ENCODE measurements around the gene AKAP12.
"Not testable (repeated sequence)": the region's sequence is repeated elsewhere in the genome, so short reads cannot be mapped to it uniquely, and the experiment has no call there.

The AKAP12 gene

DNA sequence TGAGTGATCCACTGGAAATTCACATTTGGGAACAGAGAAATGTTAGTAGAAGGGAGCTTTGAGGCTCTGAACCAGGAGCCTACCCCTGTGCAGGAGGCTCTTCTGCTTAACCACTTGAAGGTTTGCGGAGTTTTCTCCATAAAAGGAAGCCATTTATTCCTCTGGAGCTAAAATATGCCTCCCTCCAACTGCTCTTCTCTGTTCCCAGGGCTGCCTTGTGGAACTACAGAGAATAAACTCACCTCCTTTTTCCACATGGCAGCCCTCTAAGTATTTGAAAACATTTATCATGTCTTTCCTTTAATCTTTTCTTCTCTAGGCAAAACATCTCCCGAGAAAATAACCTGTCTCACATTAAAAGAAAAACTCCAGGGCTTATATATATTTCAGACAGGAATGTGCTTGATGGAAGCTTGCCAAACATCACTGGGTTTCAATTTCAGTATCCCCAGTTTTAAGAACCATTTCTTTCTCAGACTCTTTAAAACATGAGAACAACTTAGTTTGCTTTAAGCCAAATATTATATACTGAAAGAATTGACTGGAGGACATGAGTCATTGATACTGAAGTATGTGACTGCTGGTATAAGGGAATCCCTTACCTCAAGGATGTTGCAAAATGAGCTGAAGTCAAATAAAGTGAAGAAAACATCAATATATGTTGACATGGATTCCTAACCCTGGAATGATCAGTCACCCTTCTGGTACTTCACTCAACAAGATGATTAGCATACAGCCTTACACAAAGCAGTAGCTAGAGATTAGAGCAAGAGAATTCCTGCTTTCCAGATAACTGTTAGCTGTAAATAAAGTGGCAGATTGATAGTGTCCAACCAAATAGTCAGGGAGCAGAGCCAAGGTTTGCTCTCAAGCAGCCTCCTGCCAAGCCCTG lies 77.6 kb downstream of the AKAP12 start:
- DNase-seq, result no peak

GRCh38 chr6:151317995-151318365 lies 78.2 kb downstream of the AKAP12 start:
- no peak for DNase-seq

DNA sequence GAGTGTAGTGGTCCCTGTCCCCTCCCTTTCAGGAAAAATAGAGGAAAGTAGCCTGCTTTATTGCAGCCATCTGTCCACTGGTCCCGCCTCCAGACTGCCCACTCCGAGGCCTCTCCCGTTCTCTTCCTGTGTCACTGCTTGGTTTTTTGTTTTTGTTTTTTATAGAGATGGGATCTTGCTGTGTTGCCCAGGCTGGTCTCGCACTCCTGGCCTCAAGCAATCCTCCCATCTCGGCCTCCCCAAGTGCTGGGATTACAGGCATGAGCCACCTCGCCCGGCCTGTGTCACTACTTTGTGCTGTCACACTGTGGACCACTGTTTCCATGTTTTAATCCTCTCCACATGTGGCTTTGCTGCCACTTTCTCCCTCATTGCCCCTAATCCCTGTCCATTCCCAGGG lies 80.4 kb downstream of the AKAP12 start:
- DNase-seq, result no peak

DNA sequence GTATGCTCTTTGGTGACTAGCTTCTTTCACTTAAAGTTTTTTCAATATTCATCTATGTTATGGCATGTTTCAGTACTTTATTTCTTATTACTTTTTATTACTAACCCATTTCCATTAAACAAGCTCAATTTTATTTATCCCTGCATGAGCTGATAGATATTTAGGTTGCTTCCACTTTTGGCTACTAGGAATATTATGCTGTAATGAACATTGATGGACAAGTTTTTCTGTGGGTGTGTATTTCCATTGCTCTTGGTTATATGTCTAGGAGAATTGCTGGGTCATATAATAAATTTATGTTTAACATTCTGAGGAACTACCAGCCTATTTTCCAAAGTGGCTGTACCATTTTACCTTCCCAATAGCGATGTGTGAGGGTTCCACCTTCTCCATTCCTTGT lies 81.7 kb downstream of the AKAP12 start:
- no peak for DNase-seq

GRCh38 chr6:151322570-151322969 lies 82.8 kb downstream of the AKAP12 start:
- DNase-seq, result no peak

DNA sequence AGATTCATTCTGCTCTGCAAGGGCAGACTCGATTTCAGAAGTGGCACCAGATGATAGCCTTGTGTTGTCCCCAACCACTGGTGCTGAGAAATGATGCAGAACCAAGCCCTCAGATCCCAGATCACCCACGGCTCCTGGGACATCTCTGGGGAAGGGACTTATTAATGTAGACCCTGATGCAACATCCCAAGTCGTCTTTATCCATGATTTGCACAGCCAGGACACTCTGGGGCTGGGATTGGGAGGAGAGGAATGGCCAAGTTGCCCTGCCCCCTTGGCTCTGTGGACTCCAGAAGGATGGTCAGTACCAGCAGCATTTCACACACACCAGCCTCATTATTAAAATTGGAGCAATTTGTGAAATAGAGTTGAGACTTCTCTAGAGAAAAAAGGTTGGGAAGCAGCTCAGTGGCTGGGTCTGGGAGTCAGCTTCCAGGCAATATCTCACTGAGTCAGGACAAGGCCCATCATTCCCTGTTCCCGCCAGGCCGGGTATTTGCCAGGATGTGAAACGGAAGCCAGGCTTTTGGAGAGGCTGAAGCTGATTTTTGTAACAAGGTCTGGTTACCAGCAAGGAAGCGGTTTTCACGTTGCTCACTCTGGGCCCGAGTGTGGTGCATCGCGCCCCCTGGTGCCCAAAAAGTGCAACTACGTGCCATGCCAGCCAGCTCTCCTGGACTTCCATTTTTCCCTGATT lies 84.2 kb downstream of the AKAP12 start:
- DNase-seq, result peak; percentile 74

GRCh38 chr6:151324488-151324825 lies 84.7 kb downstream of the AKAP12 start:
- DNase-seq, result no peak

- peak; percentile 20 for DNase-seq
Measured at GRCh38 chr6:151325075-151326050, 85.6 kb downstream of the AKAP12 start.

DNA sequence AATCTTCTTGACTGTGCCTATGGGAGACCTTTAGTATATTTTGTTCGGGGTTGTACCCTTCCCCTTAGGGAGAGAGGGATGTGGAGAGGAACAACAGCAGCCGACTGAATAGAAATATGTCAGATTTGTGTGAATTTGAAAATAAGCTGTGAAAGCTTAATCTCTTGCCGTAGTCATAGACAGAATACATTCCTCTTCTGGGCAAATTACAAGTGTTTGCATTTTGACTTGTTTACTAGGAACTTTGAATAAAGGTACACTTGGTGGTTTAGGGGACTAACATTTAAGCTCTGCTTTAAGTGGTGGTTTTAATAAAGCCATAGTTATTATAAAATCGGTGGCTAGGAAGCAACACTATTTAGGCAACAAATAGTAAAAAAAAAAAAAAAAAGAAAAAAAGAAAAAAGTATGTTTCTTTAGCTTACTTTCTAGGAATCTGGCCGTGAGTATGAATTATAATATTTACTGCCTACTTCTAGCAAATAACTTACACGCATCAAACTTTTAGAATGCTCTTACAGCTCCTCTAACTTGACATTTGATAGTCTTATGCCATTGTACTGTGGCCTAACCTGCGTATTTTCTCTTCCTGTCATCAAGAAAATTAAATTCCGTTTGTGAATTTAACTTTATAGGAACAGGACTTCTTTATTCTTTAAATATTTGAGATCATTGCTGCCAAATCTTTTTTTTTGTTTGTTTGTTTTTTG lies 86.5 kb downstream of the AKAP12 start:
- DNase-seq, result no peak

- DNase-seq, result no peak
Measured at GRCh38 chr6:151327101-151327500, 87.3 kb downstream of the AKAP12 start.

DNA sequence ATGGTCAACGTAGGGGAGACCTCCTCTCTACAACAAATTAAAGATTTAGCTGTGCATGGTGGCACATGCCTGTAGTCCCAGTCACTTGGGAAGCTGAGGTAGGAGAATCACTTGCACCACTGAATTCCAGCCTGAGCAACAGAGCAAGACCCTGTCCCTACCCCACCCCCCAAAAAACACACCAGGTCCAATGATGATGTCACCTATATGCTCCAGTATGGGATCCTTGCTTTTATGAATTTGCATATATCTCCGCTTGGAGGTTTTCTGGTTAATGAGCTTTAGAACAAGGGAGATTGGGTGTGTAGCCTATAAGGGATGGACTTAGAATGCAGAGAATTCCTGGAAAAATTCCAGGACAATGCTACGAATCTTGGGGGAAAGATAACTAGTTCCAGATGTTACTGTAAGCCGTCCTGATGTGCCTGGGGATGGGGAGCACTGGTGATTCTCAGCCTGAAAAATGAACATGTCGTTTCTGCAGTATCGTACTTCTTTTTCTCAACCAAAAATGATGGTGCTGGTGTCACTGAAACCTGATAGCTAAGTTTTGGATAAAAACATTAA lies 90.4 kb downstream of the AKAP12 start:
- DNase-seq, result no peak

- DNase-seq, result no peak
Measured at GRCh38 chr6:151335930-151336329, 96.2 kb downstream of the AKAP12 start.

GRCh38 chr6:151338651-151339200 lies 99.0 kb downstream of the AKAP12 start:
- DNase-seq, result no peak

GRCh38 chr6:151339369-151339768 lies 99.6 kb downstream of the AKAP12 start:
- DNase-seq, result no peak

GRCh38 chr6:151340219-151340978 lies 100.6 kb downstream of the AKAP12 start:
- no peak for DNase-seq

- DNase-seq, result no peak
Measured at GRCh38 chr6:151341476-151342195, 101.9 kb downstream of the AKAP12 start.

GRCh38 chr6:151342750-151343149 lies 103.0 kb downstream of the AKAP12 start:
- not testable (repeated sequence) for DNase-seq

GRCh38 chr6:151349651-151350270 lies 110.0 kb downstream of the AKAP12 start:
- no peak for DNase-seq

- no peak for DNase-seq
Measured at GRCh38 chr6:151350442-151351145, 110.8 kb downstream of the AKAP12 start.

Measured in T1000 (cell line).